ENCODE data around the gene CTLA4.

DNA sequence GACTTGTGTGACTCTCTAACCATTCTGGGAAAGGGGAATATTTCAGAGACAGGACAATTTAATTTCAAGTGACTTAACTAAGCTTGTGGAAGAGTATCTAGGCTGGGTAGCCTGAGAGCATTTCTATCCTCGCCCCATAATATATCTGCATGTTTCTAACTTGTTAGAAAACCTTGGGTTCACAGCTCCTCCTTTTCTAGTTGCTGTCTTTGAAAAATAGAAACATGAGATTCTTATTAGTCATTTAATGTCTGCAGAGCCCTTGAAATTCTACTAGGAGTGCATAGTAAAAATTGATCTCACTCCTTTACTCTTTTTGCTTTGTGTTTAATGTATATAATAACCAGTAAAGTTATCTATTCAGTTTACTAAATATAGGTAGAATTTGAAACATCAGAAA lies 22.4 kb downstream of the CTLA4 start:
- TF ChIP-seq, protein P1, sequence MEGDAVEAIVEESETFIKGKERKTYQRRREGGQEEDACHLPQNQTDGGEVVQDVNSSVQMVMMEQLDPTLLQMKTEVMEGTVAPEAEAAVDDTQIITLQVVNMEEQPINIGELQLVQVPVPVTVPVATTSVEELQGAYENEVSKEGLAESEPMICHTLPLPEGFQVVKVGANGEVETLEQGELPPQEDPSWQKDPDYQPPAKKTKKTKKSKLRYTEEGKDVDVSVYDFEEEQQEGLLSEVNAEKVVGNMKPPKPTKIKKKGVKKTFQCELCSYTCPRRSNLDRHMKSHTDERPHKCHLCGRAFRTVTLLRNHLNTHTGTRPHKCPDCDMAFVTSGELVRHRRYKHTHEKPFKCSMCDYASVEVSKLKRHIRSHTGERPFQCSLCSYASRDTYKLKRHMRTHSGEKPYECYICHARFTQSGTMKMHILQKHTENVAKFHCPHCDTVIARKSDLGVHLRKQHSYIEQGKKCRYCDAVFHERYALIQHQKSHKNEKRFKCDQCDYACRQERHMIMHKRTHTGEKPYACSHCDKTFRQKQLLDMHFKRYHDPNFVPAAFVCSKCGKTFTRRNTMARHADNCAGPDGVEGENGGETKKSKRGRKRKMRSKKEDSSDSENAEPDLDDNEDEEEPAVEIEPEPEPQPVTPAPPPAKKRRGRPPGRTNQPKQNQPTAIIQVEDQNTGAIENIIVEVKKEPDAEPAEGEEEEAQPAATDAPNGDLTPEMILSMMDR (IDR thresholded peaks at IDR 0.05 in 4 of 5, conservative IDR thresholded peaks at IDR 0.05 in 1 of 5): no peak
- no peak for TF ChIP-seq POLR2A (IDR thresholded peaks at IDR 0.05)

Measured in gastrocnemius medialis (tissue), 4 donors.